Cardiac septum (tissue), 1 donor: ENCODE measurements around the gene CATSPERZ. TPM values are rescaled to one million over a fixed set of nuclear protein-coding genes. Genes with fewer than 3 reads are reported as not detected.
A peak's percentile ranks its signal among the peaks of the same experiment; 100 is the strongest.

ENCODE experiments used
- DNase-seq: peaks from one replicate; pipeline ENCODE4 v3.0.0-alpha.2; 2020; ENCODE audit warnings: low spot score
- intact Hi-C: fragments of 100-400 bp; cut with DNase I; formaldehyde crosslinking; loops from one replicate; pipeline ENCODE4 v1.14.0; 2022
- total RNA-seq: library from RNA; stranded (reverse); fragmentation: NEBNext Ultra II Directional; extraction: Animal tissue kit (Norgen Biotek cat#: 25700); gene quantifications from one replicate; pipeline ENCODE4 v1.2.1, GENCODE V29; 2021
- donor health status: DM: no; HTN: no; CAD: no.

Gene CATSPERZ
- total RNA-seq, 1 donor from 2014 or later: not detected

DNA sequence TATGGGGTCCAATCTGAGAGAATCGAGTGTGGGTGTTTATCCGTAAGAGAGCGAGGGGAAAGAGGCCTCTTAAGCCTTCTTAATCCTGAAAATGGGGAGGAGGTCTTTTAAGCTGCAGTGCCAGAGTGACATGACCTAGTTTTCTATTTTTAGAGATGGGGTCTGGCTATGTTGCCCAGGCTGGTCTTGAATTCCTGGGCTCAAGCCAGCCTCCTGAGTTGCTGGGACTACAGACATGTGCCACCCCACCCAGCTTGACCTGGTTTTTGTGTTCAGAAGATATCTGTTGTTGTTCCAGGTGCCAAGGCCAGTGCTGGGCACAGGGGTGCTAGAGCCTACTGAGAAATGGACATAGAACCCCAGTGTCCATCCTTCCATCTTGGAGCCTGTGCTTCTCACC is 17.1 kb upstream of the CATSPERZ start:
- intact Hi-C loops: no loop called here
- no peak for DNase-seq

DNA sequence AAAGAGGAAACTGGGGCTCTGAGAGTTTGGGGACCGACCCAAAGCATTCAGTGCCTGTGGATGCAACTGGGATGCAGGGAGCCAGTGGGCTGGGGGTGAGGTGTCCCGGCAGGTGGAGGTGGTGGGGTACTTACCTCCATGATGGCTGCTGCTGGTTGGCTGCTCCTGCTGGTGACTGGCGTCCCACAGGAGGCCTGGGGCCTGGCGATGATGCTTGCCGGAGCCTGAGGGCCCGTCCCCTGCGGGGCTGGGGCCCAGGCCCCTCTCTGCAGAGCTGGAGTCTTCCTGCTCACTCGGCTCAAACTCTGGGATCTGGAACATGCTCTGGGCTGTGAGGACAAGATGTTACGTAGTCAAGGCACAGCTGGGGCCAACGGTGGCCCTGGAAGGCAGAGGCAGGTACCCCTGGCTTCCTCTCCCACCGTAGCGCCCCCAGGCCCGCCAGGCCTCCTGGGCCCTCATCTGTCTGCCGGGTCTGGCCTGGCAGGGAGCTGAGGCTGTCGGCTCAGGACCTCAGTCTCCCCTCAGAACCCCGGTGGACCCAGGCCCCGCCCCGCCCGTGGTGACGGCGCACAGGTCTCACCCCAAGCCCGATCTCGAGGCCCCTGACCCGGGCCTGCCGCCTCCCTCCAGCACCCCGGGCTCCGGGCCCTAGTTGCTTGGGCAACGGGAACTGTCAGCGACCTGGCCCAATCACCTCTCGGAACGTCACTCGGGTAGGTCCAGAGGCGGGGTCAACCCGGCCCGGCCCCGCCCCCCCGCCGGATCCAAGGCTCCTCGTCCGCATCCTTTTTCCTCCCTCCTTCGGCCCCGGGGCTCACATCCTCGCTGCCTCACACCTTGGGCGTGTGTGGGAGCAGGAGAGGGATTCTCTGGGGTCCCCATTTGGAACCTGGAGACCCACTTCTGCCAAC is 15.9 kb upstream of the CATSPERZ start, which contains the start of gene BAD:
TSS of gene BAD (minus strand) at position 618 of the 914 bp plus-strand sequence. CDS start at position 321, 297 bp downstream.
- intact Hi-C loops: loop anchor here (2.0 kb wide), 1 partner anchor 20 kb away; the partner anchor contains the start of gene ESRRA

DNA sequence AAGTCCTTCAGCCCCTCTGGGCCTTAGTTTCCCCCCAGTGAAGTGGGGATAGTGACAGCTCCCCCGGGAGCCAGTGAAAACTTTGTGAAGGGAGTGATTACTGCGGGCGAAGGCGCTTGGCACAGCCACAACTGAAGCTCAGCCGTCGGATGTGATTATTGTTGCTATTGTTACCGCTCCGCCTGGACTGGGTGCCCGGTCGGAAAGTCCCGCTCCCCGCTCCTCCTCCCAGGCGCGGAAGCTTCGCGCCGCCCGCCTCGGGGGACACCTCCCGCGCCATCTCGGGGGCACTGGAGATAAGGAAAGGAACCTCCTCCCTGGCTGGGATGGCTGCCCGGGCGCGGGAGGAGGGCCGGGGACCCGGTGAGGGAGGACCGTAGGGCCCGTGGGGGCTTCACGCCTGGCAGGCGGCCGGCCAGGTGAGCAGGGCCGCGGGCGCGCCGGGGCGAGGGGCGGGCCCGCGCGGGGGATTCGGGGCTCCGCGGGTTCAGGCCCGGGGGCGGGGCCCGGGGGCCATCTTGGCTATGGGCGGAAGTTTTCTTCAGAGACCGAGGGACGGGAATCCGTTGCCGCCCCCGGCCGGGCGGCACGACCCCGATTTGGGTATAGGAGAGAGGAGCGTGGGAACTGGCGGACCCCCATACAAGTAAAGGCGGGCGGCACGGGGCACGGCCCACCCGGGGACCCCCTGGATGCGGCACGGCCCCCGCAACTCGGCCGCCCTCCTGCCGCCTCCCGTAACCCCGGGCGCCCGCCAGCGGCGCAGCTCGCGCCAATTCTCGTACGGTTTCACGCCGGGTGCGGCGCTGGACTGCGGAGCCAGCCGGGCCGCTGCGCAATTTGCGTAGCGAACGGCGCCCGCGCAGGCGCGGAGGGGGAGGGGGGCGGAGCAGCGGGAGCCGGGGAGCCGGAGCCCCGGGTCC is 14.9 kb upstream of the CATSPERZ start, which contains the start of gene GPR137:
TSS of gene GPR137 (plus strand) at position 887 of the 923 bp plus-strand sequence. CDS start 677 bp downstream, outside the sequence.
- peak; percentile 95 for DNase-seq
- intact Hi-C loops: loop anchor here (1.0 to 2.0 kb wide), 2 partner anchors 15 to 20 kb away; partner anchors contain the start of gene ESRRA

More for the DNA sequence above, 15.9 kb upstream of the CATSPERZ start, which contains the start of gene BAD:
- DNase-seq: peak; percentile 98

DNA sequence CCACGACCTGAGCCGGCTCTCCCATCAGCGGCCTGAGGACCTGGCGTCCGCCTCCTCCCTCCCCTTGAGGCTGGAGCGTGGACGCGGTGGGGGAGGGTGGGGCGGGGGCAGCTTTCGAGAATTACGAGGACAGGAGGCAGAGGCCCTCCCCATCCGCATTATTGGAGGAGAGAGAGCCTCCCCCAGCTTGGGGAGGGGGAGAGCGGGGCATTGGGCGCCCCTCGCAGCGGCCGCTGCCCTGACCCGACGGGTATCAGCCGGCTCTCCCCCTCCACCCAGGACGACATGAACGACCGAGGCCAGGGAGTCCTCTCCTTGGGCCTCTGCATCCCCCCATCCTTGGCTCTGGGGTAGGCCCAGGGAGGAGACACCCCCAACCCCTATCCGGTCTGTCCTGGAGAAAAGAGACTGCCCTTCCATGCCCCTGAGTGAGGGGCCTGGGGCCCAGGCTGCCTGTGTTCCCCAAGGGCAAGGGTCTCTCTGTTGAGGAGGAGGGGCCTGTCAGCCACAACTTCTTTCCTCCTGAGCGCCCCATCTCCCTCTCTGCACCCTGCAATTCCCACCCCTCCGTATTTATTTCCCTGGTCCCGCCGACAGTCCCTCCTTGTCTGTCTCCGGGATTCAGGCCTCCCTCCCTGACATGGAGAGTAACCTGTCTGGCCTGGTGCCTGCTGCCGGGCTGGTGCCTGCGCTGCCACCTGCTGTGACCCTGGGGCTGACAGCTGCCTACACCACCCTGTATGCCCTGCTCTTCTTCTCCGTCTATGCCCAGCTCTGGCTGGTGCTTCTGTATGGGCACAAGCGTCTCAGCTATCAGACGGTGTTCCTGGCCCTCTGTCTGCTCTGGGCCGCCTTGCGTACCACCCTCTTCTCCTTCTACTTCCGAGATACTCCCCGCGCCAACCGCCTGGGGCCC is 14.0 kb upstream of the CATSPERZ start:
- intact Hi-C loops: loop anchor here (1.0 to 2.0 kb wide), 2 partner anchors 16 to 19 kb away; partner anchors contain the start of gene ESRRA
- DNase-seq: no peak

- intact Hi-C loops: no loop called here
- no peak for DNase-seq
These were observed 13.4 kb upstream of the CATSPERZ start for GRCh38 chr11:64286801-64287159.

DNA sequence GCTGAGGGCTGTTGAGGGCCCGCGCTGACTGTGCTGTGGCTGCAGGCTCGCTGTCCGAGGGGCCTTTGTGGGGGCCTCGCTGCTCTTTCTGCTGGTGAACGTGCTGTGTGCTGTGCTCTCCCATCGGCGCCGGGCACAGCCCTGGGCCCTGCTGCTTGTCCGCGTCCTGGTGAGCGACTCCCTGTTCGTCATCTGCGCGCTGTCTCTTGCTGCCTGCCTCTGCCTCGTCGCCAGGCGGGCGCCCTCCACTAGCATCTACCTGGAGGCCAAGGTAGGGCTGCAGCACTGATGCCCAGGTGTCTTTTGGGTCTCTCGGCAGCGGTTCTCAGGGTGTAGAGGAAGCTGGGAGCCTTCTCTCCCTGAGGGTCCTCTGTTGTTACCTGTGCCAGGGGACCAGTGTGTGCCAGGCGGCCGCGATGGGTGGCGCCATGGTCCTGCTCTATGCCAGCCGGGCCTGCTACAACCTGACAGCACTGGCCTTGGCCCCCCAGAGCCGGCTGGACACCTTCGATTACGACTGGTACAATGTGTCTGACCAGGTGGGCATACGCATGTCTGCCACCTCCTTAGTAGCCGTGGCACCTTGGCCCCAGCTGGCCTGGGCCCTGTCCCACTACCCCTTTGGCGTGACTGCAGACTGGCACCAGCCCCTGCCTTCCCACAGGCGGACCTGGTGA is 12.3 kb upstream of the CATSPERZ start:
- no peak for DNase-seq
- intact Hi-C loops: no loop called here

- intact Hi-C loops: no loop called here
- no peak for DNase-seq
These were observed 11.8 kb upstream of the CATSPERZ start for GRCh38 chr11:64288353-64288750.

DNA sequence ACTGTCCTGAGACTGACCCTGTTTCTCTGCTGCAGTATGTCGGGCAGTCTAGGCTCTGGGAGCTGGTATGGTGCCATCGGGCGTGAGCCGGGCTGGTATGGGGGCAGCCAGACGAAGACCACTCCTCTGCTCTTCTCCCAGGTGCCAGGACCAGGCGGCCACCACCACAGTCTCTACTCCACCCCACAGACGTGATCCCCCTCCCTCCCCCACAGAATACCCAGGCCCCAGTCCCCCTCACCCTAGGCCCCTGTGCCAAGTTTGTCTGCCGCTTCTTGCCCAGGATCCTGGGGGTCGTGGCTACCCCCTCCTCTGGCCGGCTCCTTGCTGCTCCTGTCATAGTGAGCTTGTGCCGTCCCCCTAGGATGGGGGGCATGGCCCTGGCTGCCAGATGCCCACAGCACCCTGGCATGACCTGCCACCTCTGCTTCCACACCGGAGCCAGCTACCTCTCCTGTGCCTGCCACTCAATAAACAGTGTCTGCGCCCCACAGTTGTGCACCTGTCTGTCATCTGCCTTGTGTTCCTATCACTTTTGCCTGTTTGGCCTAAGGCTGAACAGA is 11.1 kb upstream of the CATSPERZ start:
- DNase-seq: no peak
- intact Hi-C loops: no loop called here

DNA sequence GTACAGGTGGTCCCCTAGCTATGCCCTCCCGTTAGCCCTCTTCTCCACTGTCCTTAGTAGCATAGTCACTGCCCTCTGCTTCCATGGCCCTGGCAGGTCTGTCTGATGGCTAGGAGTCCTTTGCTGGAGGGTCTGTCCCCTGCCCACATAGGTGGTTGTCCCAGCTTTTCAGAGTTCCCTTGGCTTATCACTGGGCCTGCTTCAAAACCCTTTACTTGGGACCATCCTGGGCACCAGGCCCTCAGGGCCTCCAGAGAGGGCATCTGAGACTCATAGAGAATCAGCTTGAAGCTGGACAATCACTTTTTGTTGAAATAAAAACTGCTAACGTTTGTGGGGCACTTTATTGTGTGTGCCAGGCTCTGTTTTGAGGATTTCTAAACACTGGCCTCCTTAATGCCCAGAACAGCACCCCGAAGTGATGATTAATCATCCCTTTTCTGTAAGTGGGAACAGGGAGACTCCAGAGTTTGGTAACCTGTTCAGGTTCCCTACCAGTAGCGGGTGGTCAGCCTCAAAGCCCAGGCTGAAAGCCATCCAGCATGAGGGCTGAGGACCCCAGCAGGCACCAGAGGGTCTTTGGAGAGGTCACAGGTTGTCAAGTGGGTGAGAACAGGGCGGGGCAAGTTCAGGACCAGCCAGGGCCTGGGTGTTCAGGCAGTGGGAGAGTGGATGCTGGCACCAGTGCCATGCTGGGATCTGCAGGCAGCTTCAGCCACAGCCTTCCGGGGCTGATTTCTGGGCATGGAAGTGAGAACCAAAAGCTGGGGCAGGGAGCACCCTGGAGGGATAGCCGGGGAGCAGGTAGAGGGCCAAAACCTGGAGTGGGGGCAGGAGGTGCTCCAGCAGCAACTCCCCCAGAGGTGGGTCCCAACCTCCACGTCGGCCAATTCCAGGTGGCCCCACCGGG is 9.6 kb upstream of the CATSPERZ start:
- DNase-seq: no peak
- intact Hi-C loops: no loop called here

DNA sequence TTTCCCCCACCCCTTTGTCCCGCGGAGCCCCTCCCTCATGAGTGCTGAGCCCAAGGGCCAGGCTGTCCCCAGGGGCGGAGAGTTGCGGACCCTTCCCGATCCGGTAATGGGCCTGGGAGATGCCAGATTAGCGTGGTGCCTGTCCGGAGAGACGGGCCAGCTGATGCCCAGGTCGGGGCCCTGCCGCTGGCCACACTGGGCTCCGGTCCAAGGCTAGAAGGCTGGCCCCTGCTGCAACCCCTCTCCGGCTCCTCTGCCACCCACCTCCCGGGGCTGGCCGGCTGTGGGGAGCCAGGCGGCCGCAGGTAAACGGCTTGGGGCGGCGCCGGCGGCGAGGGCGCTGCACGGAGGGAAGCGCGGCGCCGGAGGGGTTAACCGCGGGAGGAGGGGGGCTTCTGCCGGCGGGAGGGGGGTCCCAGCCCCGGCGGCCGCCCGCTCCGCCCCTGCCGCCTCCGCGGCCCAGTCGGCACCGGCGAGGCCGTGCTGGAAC is 8.9 kb upstream of the CATSPERZ start, which contains the start of gene KCNK4:
TSS of gene KCNK4 (plus strand) at position 41 of the 490 bp plus-strand sequence. CDS start 1,717 bp downstream, outside the sequence.
- intact Hi-C loops: no loop called here
- no peak for DNase-seq

DNA sequence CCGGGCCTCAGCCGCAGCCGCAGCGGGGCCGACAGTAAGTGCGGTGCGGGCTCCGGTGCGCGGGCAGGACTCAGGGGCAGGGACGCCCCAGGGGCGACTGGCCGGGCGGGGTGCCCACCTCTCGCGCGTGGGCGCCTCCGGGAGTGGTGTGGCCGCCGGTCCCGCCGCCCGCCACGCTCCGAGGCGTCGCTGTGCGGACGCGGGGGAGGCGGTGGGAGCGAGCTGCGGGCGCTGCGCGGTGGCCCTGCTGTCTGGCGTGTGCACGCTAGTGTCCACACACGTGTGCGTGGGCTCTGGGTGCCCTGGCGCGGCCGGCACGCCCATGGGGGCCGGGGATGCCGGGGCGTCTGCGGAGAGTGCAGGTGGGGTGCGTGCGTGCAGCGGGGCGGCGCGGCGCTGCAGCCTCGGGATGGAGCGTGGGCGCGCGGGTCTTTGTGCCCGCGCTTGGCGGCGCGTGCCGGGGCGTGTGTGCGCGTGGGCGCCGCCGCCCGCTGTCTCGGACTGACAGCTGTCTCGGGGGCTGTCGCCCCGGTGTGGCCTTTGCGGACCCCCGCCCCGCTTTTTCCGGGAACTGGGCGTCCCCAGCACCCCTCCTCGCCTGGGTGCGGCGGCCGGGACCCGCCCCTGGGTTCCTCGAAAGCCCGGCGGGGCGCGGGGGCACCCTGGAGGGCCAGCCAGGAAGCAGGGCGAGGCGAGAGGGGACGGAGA is 8.3 kb upstream of the CATSPERZ start:
- DNase-seq: no peak
- intact Hi-C loops: no loop called here

DNA sequence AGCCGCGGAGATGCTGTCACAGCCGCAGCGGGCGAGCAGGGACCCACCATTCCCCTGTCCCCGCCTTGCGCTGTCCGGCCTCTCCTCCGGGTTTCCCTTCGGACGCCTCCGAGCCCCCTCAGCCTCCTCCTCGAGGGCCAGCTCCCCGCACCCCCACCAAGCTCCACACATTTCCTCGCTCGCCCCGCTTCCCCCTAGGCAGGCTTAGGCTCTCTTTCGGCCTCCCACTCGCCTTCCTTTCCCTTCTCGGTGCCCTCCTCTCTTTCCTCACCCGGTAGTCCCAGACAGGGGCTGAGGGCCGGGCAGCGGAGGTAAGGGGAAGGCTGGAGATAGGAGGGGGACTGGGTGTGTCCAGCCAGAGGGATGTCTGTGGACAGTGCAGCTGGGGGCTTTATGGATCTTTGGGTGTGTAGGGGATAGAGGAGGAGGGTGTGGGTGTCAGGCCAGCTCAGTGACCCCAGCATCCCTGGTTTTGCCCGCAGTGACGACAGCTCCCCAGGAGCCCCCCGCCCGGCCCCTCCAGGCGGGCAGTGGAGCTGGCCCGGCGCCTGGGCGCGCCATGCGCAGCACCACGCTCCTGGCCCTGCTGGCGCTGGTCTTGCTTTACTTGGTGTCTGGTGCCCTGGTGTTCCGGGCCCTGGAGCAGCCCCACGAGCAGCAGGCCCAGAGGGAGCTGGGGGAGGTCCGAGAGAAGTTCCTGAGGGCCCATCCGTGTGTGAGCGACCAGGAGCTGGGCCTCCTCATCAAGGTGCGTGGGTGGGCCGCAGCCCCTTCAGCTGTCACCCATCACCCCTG is 7.5 kb upstream of the CATSPERZ start:
- DNase-seq: no peak
- intact Hi-C loops: no loop called here

GRCh38 chr11:64294774-64295173 is 5.4 kb upstream of the CATSPERZ start:
- no peak for DNase-seq
- intact Hi-C loops: no loop called here

DNA sequence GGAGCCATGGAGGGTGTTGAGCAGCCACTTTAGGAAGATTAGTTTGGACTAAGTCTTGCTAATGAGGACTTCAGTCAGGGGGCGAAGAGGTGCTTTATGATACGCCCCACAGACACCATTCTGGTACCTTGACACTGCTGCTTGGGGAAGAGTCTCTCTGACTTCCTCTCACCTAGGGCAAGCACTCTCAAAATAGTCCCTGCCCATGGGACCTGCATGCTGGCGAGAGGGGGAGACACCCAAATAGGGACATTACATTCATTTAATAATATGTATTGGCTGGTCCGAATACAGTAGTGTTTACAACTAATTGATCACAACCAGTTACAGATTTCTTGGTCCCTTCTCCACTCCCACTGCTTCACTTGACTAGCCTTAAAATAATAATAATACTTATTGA is 4.4 kb upstream of the CATSPERZ start:
- intact Hi-C loops: no loop called here
- no peak for DNase-seq

GRCh38 chr11:64296236-64296635 is 3.9 kb upstream of the CATSPERZ start:
- DNase-seq: no peak
- intact Hi-C loops: no loop called here
